Ovary (tissue), 9 donors: ENCODE results near the gene CYTH1. TPM values are rescaled to one million over a fixed set of nuclear protein-coding genes. Genes with fewer than 3 reads are reported as not detected.
"Not testable (repeated sequence)": the region's sequence is repeated elsewhere in the genome, so short reads cannot be mapped to it uniquely, and the experiment has no call there.

Experiments used
- DNase-seq, 5 donors: peaks; one replicate each; pipeline ENCODE4 v3.0.0-alpha.2; 2019 to 2020
- H3K27ac ChIP-seq, 2 donors: fragments of 200-600 bp; one replicate each; pipeline versions ENCODE4 v1.5.1 to v1.8.0; 2019 to 2022
- H3K27me3 ChIP-seq: fragments of 200-600 bp; one replicate; pipeline ENCODE4 v1.8.0; 2022
- H3K36me3 ChIP-seq: fragments of 200-600 bp; sonication (generic); one replicate; pipeline ENCODE4 v1.5.1; 2019
- H3K4me1 ChIP-seq: one replicate; pipeline ENCODE4 v1.8.1; 2013; ENCODE audit warnings: mild to moderate bottlenecking, moderate library complexity; ENCODE audit not compliant: insufficient read depth
- H3K4me3 ChIP-seq: fragments of 200-600 bp; sonication (generic); one replicate; pipeline ENCODE4 v1.5.1; 2017
- H3K9me3 ChIP-seq, 2 donors: fragments of 200-600 bp in 1 of 2; sonication (generic) in 1 of 2; one replicate each; pipeline versions ENCODE4 v1.5.1 to v1.8.1; 2013 to 2019; ENCODE audit warnings: mild to moderate bottlenecking in 1 of 2, moderate library complexity in 1 of 2
- CTCF ChIP-seq, 3 donors: fragments of 450-650 bp in 2 of 3; fragments of 200-600 bp in 1 of 3; IDR thresholded peaks; one replicate each; pipeline versions ENCODE4 v1.5.1 to v1.8.0; 2016 to 2022; ENCODE audit warnings: antibody characterized with exemption in 3 of 3, mild to moderate bottlenecking in 1 of 3
- EP300 ChIP-seq: sonication (generic); formaldehyde crosslinking; IDR thresholded peaks from one replicate; pipeline ENCODE4 v1.6.1; 2017; ENCODE audit warnings: antibody characterized with exemption
- POLR2A ChIP-seq: fragments of 450-650 bp; IDR thresholded peaks from one replicate; pipeline ENCODE4 v1.6.1; 2017; ENCODE audit warnings: antibody characterized with exemption, mild to moderate bottlenecking, moderate library complexity
- WGBS, 3 donors: extraction: QIAGEN DNeasy Blood & Tissue Kit in 1 of 3; methylation state at CpG; one replicate each; pipeline versions ENCODE4 v1.1.5 to v1.1.7; 2013 to 2017; 5-methylcytosine and 5-hydroxymethylcytosine counted together
- intact Hi-C, 4 donors: fragments of 100-400 bp; cut with DNase I; formaldehyde crosslinking; loops; one replicate each; pipeline versions ENCODE4 v1.11.0 to v1.15.1; 2022 to 2023
- polyA plus RNA-seq, 2 donors: library from polyadenylated mRNA; stranded (reverse); fragments of 200-250 nt in 1 of 2; fragments of 350-450 nt in 1 of 2; fragmentation: Illumina TruSeq in 1 of 2; extraction: RNeasy Lipid Tissue Mini Kit (QIAGEN cat#74804) in 1 of 2; gene quantifications; one replicate each; pipeline ENCODE4 v1.2.3, GENCODE V29; 2013 to 2014
- total RNA-seq, 7 donors: library from RNA; depleted of rRNA in 2 of 7; stranded (reverse); fragments of >200 nt in 2 of 7; fragmentation: NEBNext Ultra II Directional in 3 of 7; extraction: Animal tissue kit (Norgen Biotek cat#: 25700) in 3 of 7; gene quantifications; one replicate each; pipeline versions ENCODE4 v1.1.0 to v1.2.4, GENCODE V29; 2016 to 2023
- donor health status: DM: no; HTN: no; CAD: no; lungs with moderate emphysema.
- donor health status: DM: no; HTN: no; CAD: no.
- donor health status: Bipolar disorder and iron deficiency.
- donor health status: DM: yes; HTN: yes; CAD: no.
- donor health status: DM: no; HTN: no; CAD: no.
- donor health status: DM: yes; HTN: yes; CAD: no.

CYTH1 gene
- total and polyA plus RNA-seq, 9 donors = 15.1 to 35.3 (median 24.4) TPM

GRCh38 chr17:78672005-78672404, 110.1 kb downstream of the CYTH1 start:
- Histone ChIP-seq H3K36me3 (no peaks in the 10 kb centered on the region), H3K4me3 (no peak overlapping the region), H3K27ac (no peak overlapping the region), H3K4me1 (no peaks in the 10 kb centered on the region), H3K27me3 (no peaks in the 10 kb centered on the region), H3K9me3 (no peaks in the 10 kb centered on the region)
- intact Hi-C loops = no loop called here
- TF ChIP-seq CTCF (IDR thresholded peaks at IDR 0.05) = no peak
- TF ChIP-seq POLR2A = no peak
- TF ChIP-seq EP300 = no peak
- no peak for DNase-seq
- 85 to 88% (median 85%) methylated on average over 11 of the region's 11 CpGs for WGBS, 3 donors

GRCh38 chr17:78671726-78672001, 110.4 kb downstream of the CYTH1 start:
- H3K27me3 ChIP-seq, H3K4me1 ChIP-seq, H3K4me3 ChIP-seq, H3K27ac ChIP-seq, DNase-seq, H3K36me3 ChIP-seq, intact Hi-C loops, H3K9me3 ChIP-seq: not testable (repeated sequence)
- 70 to 78% (median 71%) methylated on average over 3 of the region's 3 CpGs for WGBS, 3 donors

GRCh38 chr17:78670850-78671725, 111.0 kb downstream of the CYTH1 start:
- Histone ChIP-seq H3K4me3 (no peak overlapping the region), H3K27me3 (no peaks in the 10 kb centered on the region), H3K27ac (no peak overlapping the region), H3K9me3 (no peaks in the 10 kb centered on the region), H3K36me3 (no peaks in the 10 kb centered on the region), H3K4me1 (no peaks in the 10 kb centered on the region)
- no peak for DNase-seq
- 88 to 90% (median 89%) methylated on average over 20 of the region's 20 CpGs for WGBS, 3 donors
- TF ChIP-seq EP300 = no peak
- no peak for TF ChIP-seq CTCF (IDR thresholded peaks at IDR 0.05)
- no peak for TF ChIP-seq POLR2A
- intact Hi-C loops = no loop called here

- 85 to 88% (median 87%) methylated on average over 23 of the region's 23 CpGs for WGBS, 3 donors
- H3K27me3 ChIP-seq = no peaks in the 10 kb centered on the region
- no peaks in the 10 kb centered on the region for H3K4me1 ChIP-seq
- TF ChIP-seq CTCF (IDR thresholded peaks at IDR 0.05) (no peak), EP300 (no peak), POLR2A (no peak)
- intact Hi-C loops = no loop called here
- H3K4me3 ChIP-seq = no peak overlapping the region
- no peaks in the 10 kb centered on the region for H3K9me3 ChIP-seq
- no peak for DNase-seq
- no peak overlapping the region for H3K27ac ChIP-seq
- H3K36me3 ChIP-seq = no peaks in the 10 kb centered on the region
These were observed 112.0 kb downstream of the CYTH1 start for GRCh38 chr17:78669975-78670518.

GRCh38 chr17:78669256-78669974, 112.7 kb downstream of the CYTH1 start:
- 88 to 92% (median 89%) methylated on average over 22 of the region's 22 CpGs for WGBS, 3 donors
- H3K9me3 ChIP-seq = no peaks in the 10 kb centered on the region
- H3K4me1 ChIP-seq = no peaks in the 10 kb centered on the region
- no peaks in the 10 kb centered on the region for H3K27me3 ChIP-seq
- intact Hi-C loops = no loop called here
- no peak for DNase-seq
- TF ChIP-seq CTCF (IDR thresholded peaks at IDR 0.05) = no peak
- TF ChIP-seq EP300 = no peak
- no peak overlapping the region for H3K27ac ChIP-seq
- no peaks in the 10 kb centered on the region for H3K36me3 ChIP-seq
- no peak overlapping the region for H3K4me3 ChIP-seq
